AG09319 (cell line): ENCODE measurements around the gene ITPK1.

Experiments used
- DNase-seq: peaks from one replicate; pipeline ENCODE4 v3.0.0-alpha.2; 2010; ENCODE audit warnings: low read depth; ENCODE audit errors: extremely low read depth
- TF ChIP-seq, protein P1 (sequence below): IDR thresholded peaks from 2 replicates; pipeline ENCODE4 v1.5.1; 2011; ENCODE audit warnings: low read depth, mild to moderate bottlenecking, inconsistent platforms, low read length, moderate library complexity

ITPK1 gene

DNA sequence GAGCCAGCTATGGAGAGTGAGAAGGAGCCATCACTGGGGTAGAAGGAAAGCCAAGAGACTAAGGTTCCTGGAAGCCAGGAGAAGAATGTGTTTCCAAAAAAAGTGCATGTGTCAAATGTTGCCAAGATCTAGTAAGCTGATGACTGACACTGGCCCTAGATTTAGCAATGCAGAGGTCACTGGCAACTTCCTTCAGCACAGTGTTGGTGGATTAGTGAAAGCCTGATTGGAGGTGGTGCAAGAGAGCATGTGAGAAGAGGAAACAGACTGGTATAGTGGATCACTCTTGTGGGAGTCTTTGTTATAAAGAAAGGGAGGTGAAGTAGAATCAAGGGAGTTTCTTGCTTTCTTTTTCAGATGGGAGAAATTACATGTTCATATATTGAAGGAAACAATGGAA lies 226.8 kb downstream of the ITPK1 start:
- no peak for DNase-seq
- TF ChIP-seq, protein P1, sequence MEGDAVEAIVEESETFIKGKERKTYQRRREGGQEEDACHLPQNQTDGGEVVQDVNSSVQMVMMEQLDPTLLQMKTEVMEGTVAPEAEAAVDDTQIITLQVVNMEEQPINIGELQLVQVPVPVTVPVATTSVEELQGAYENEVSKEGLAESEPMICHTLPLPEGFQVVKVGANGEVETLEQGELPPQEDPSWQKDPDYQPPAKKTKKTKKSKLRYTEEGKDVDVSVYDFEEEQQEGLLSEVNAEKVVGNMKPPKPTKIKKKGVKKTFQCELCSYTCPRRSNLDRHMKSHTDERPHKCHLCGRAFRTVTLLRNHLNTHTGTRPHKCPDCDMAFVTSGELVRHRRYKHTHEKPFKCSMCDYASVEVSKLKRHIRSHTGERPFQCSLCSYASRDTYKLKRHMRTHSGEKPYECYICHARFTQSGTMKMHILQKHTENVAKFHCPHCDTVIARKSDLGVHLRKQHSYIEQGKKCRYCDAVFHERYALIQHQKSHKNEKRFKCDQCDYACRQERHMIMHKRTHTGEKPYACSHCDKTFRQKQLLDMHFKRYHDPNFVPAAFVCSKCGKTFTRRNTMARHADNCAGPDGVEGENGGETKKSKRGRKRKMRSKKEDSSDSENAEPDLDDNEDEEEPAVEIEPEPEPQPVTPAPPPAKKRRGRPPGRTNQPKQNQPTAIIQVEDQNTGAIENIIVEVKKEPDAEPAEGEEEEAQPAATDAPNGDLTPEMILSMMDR: no peak

- DNase-seq: no peak
- TF ChIP-seq, protein P1: no peak
Observed at GRCh38 chr14:92887157-92887556, 228.6 kb downstream of the ITPK1 start.
